Spleen (tissue), 7 donors: ENCODE measurements around the gene CRMP1.

Experiments used
- POLR2A ChIP-seq, 3 donors: fragments of 450-650 bp; IDR thresholded peaks; one replicate each; pipeline ENCODE4 v1.5.1; 2017; ENCODE audit warnings: antibody characterized with exemption in 3 of 3, mild to moderate bottlenecking in 1 of 3
- POLR2AphosphoS5 ChIP-seq, 3 donors: sonication (generic); formaldehyde crosslinking; IDR thresholded peaks; one replicate each; pipeline ENCODE4 v1.5.1; 2017; ENCODE audit warnings: antibody characterized with exemption in 3 of 3
- TF ChIP-seq, protein P1 (sequence below), 11 experiments: fragments of 200-600 bp in 7 of 11; fragments of 450-650 bp in 4 of 11; sonication (generic) in 4 of 11; IDR thresholded peaks in 8 of 11; conservative IDR thresholded peaks in 3 of 11; 1 replicate in 7 of 11; 2 replicates in 4 of 11; pipeline versions ENCODE4 v1.4.0 to v1.8.0; 2016 to 2021; ENCODE audit warnings: antibody characterized with exemption in 11 of 11, inconsistent platforms in 4 of 11, mild to moderate bottlenecking in 1 of 11
- donor health status: DM: no; HTN: no; CAD: no; lungs with moderate emphysema.
- donor health status: DM: no; HTN: no; CAD: no.
- donor health status: DM: no; HTN: no; CAD: no.

DNA sequence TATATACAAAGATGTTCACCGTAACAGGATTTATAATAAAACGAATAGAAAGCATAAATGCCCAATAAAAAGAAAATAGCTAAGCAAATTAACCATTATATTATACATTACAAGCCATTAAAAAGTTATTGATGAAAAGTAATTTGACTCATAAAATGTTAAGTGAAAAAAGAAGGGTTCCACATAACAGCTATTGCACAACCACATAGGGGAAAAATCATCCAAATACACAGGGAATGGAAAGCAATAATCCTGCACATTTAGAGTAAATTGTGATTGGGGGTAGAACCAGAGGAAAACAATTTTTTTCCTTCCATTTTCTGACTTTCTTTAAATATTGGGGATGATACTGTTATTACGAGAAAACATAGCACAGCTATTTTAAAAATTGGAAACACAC lies 38.0 kb downstream of the CRMP1 start:
- TF ChIP-seq, protein P1, sequence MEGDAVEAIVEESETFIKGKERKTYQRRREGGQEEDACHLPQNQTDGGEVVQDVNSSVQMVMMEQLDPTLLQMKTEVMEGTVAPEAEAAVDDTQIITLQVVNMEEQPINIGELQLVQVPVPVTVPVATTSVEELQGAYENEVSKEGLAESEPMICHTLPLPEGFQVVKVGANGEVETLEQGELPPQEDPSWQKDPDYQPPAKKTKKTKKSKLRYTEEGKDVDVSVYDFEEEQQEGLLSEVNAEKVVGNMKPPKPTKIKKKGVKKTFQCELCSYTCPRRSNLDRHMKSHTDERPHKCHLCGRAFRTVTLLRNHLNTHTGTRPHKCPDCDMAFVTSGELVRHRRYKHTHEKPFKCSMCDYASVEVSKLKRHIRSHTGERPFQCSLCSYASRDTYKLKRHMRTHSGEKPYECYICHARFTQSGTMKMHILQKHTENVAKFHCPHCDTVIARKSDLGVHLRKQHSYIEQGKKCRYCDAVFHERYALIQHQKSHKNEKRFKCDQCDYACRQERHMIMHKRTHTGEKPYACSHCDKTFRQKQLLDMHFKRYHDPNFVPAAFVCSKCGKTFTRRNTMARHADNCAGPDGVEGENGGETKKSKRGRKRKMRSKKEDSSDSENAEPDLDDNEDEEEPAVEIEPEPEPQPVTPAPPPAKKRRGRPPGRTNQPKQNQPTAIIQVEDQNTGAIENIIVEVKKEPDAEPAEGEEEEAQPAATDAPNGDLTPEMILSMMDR (IDR thresholded peaks at IDR 0.05 in 8 of 11, conservative IDR thresholded peaks at IDR 0.05 in 3 of 11), result no peak
- no peak for TF ChIP-seq POLR2A (IDR thresholded peaks at IDR 0.05)
- TF ChIP-seq POLR2AphosphoS5 (IDR thresholded peaks at IDR 0.05), result no peak
